PC-9 (cell line): Measurements from ENCODE around the gene CD2AP. TPM values are rescaled to one million over a fixed set of nuclear protein-coding genes. Genes with fewer than 3 reads are reported as not detected.

Experiments used
- BruUV-seq: library from RNA; stranded (reverse); fragments of 400-500 nt; replicated peaks from 2 replicates; lab custom pipeline; 2021; lab: Mats Ljungman, UMichigan
- CTCF ChIA-PET: fragments of 300-600 bp; sonication (Branson Sonifier 250); formaldehyde crosslinking; loops from one replicate; lab custom pipeline; 2022; ENCODE audit warnings: antibody characterized with exemption; lab: Charles Lee
- POLR2A ChIA-PET: fragments of 300-600 bp; sonication (Branson Sonifier 250); formaldehyde crosslinking; loops from one replicate; lab custom pipeline; 2022; ENCODE audit warnings: antibody characterized with exemption; ENCODE audit not compliant: unreplicated experiment; lab: Charles Lee
- DNase-seq, 2 experiments: peaks; one replicate each; pipeline versions ENCODE4 v3.0.0 to v3.0.0-alpha.2; 2015 to 2022; ENCODE audit warnings: mixed read lengths in 1 of 2
- H2AFZ ChIP-seq: fragments of 200-600 bp; sonication (generic); 2 replicates; pipeline ENCODE4 v1.8.1; 2017; ENCODE audit warnings: antibody characterized with exemption
- H3F3A ChIP-seq: fragments of 200-600 bp; sonication (generic); 2 replicates; pipeline ENCODE4 v1.8.1; 2017; ENCODE audit warnings: antibody characterized with exemption, mild to moderate bottlenecking, low read depth; ENCODE audit not compliant: insufficient read depth
- H3K27ac ChIP-seq: fragments of 200-600 bp; sonication (generic); 2 replicates; pipeline ENCODE4 v1.6.1; 2016; ENCODE audit warnings: mixed run types
- H3K27me3 ChIP-seq: fragments of 200-600 bp; sonication (generic); 2 replicates; pipeline ENCODE4 v1.6.1; 2016; ENCODE audit warnings: low read depth, mixed run types; ENCODE audit not compliant: insufficient read depth
- H3K36me3 ChIP-seq: fragments of 200-600 bp; sonication (generic); 2 replicates; pipeline ENCODE4 v1.6.1; 2016; ENCODE audit warnings: low read depth, mixed run types
- H3K4me1 ChIP-seq: fragments of 200-600 bp; sonication (generic); replicated peaks from 2 replicates; pipeline ENCODE4 v1.6.1; 2016; ENCODE audit warnings: mixed run types; ENCODE audit not compliant: insufficient read depth
- H3K4me2 ChIP-seq: fragments of 200-600 bp; sonication (generic); 2 replicates; pipeline ENCODE4 v1.6.1; 2017; ENCODE audit warnings: mixed run types
- H3K4me3 ChIP-seq: fragments of 200-600 bp; sonication (generic); 2 replicates; pipeline ENCODE4 v1.6.1; 2016; ENCODE audit warnings: mixed run types
- H3K79me2 ChIP-seq: fragments of 200-600 bp; sonication (generic); 2 replicates; pipeline ENCODE4 v1.6.1; 2017; ENCODE audit warnings: low read depth, mixed run types
- H3K9me2 ChIP-seq: fragments of 200-600 bp; sonication (generic); 2 replicates; pipeline ENCODE4 v1.8.1; 2017; ENCODE audit warnings: mild to moderate bottlenecking; ENCODE audit not compliant: insufficient read depth
- H3K9me3 ChIP-seq: fragments of 200-600 bp; sonication (generic); 2 replicates; pipeline ENCODE4 v1.8.1; 2016; ENCODE audit warnings: low read depth; ENCODE audit not compliant: insufficient read depth
- H4K20me1 ChIP-seq: fragments of 200-600 bp; sonication (generic); 2 replicates; pipeline ENCODE4 v1.8.1; 2017; ENCODE audit not compliant: insufficient read depth
- CTCF ChIP-seq: fragments of 200-600 bp; sonication (generic); conservative IDR thresholded peaks from 2 replicates; pipeline ENCODE4 v1.6.1; 2017; ENCODE audit warnings: mixed run types, antibody characterized with exemption, mild to moderate bottlenecking, moderate library complexity
- EZH2 ChIP-seq: fragments of 200-600 bp; sonication (generic); IDR thresholded peaks from 2 replicates; pipeline ENCODE4 v1.8.0; 2017; ENCODE audit warnings: antibody characterized with exemption, low read depth
- intact Hi-C: fragments of 100-400 bp; cut with micrococcal nuclease; formaldehyde crosslinking; loops from one replicate; pipeline ENCODE4 v1.10.0; 2022; ENCODE audit not compliant: unreplicated experiment
- total RNA-seq: library from RNA; stranded (reverse); gene quantifications from 2 replicates; pipeline ENCODE4 v1.2.3, GENCODE V29; 2021

The CD2AP gene
- total RNA-seq, 1 experiment from 2014 or later: 55.5 TPM

GRCh38 chr6:47447722-47448121 lies 29.9 kb upstream of the CD2AP start:
- TF ChIP-seq CTCF (no peak), EZH2 (no peak)
- CTCF ChIA-PET: no interaction called here
- Histone ChIP-seq H3K4me1 (no peaks in the 10 kb centered on the region), H3K9me3 (0 out of 2 replicates have a peak, but pooled peaks cover 4% of the 10 kb centered on the region), H3K9me2 (no peaks in the 10 kb centered on the region), H3K27me3 (no peaks in the 10 kb centered on the region), H3F3A (0 out of 2 replicates have a peak, but pooled peaks cover 3% of the 10 kb centered on the region), H3K4me3 (no peak overlapping the region), H2AFZ (no peak overlapping the region), H3K36me3 (no peaks in the 10 kb centered on the region), H3K27ac (no peak overlapping the region), H4K20me1 (no peaks in the 10 kb centered on the region), H3K4me2 (no peak overlapping the region), H3K79me2 (no peaks in the 10 kb centered on the region)
- POLR2A ChIA-PET: no interaction called here
- no TSS peak for BruUV-seq
- no peak for DNase-seq
- intact Hi-C loops: no loop called here

GRCh38 chr6:47451162-47451561 lies 26.4 kb upstream of the CD2AP start:
- Histone ChIP-seq H3K27ac (no peak overlapping the region), H3K36me3 (no peaks in the 10 kb centered on the region), H4K20me1 (no peaks in the 10 kb centered on the region), H3F3A (0 out of 2 replicates have a peak, but pooled peaks cover 3% of the 10 kb centered on the region), H3K9me2 (no peaks in the 10 kb centered on the region), H3K27me3 (no peaks in the 10 kb centered on the region), H2AFZ (no peak overlapping the region), H3K4me3 (no peak overlapping the region), H3K4me1 (0 out of 2 replicates have a peak, but pooled peaks cover 10% of the 10 kb centered on the region), H3K4me2 (no peak overlapping the region), H3K79me2 (no peaks in the 10 kb centered on the region), H3K9me3 (no peaks in the 10 kb centered on the region)
- intact Hi-C loops: no loop called here
- TF ChIP-seq EZH2: no peak
- TF ChIP-seq CTCF: no peak
- POLR2A ChIA-PET: interaction anchor here (0.7 kb wide), 1 partner anchor 33 kb away, joined by 5 read pairs; no protein-coding TSS in a partner anchor
- DNase-seq: no peak
- CTCF ChIA-PET: no interaction called here
- BruUV-seq: no TSS peak

GRCh38 chr6:47452899-47453298 lies 24.7 kb upstream of the CD2AP start:
- Histone ChIP-seq H3K36me3 (no peaks in the 10 kb centered on the region), H3K4me2 (no peak overlapping the region), H3K9me3 (no peaks in the 10 kb centered on the region), H3F3A (0 out of 2 replicates have a peak, but pooled peaks cover 3% of the 10 kb centered on the region), H3K79me2 (no peaks in the 10 kb centered on the region), H3K27ac (no peak overlapping the region), H3K4me3 (no peak overlapping the region), H2AFZ (no peak overlapping the region), H3K9me2 (no peaks in the 10 kb centered on the region), H3K27me3 (no peaks in the 10 kb centered on the region), H3K4me1 (0 out of 2 replicates have a peak, but pooled peaks cover 10% of the 10 kb centered on the region), H4K20me1 (no peaks in the 10 kb centered on the region)
- TF ChIP-seq EZH2: no peak
- TF ChIP-seq CTCF: no peak
- DNase-seq: no peak
- intact Hi-C loops: no loop called here
- ChIA-PET POLR2A (interaction anchor here (0.6 to 0.7 kb wide), 2 partner anchors 204 to 532 kb away, joined by 3 read pairs; no protein-coding TSS in a partner anchor), CTCF (no interaction called here)
- no TSS peak for BruUV-seq
